Prostate gland (tissue), 2 donors: ENCODE results near the gene TWF2.

Experiments
- CTCF ChIP-seq, 4 experiments: fragments of 200-600 bp in 2 of 4; fragments of 450-650 bp in 2 of 4; sonication (generic) in 2 of 4; IDR thresholded peaks; 1 replicate in 3 of 4; 2 replicates in 1 of 4; pipeline ENCODE4 v1.5.1; 2016 to 2019; ENCODE audit warnings: antibody characterized with exemption in 4 of 4, mild to moderate bottlenecking in 2 of 4, moderate library complexity in 2 of 4
- POLR2AphosphoS5 ChIP-seq: sonication (generic); formaldehyde crosslinking; IDR thresholded peaks from one replicate; pipeline ENCODE4 v1.6.1; 2017; ENCODE audit warnings: antibody characterized with exemption

GRCh38 chr3:52256159-52256558 lies 17.2 kb upstream of the TWF2 start:
- TF ChIP-seq POLR2AphosphoS5, result no peak
- no peak for TF ChIP-seq CTCF (IDR thresholded peaks at IDR 0.05)
